ENCODE measurements around the gene PNLIPRP3. TPM values are rescaled to one million over a fixed set of nuclear protein-coding genes. Genes with fewer than 3 reads are reported as not detected.

PNLIPRP3 gene
- total RNA-seq, 1 experiment from 2014 or later, result not detected

DNA sequence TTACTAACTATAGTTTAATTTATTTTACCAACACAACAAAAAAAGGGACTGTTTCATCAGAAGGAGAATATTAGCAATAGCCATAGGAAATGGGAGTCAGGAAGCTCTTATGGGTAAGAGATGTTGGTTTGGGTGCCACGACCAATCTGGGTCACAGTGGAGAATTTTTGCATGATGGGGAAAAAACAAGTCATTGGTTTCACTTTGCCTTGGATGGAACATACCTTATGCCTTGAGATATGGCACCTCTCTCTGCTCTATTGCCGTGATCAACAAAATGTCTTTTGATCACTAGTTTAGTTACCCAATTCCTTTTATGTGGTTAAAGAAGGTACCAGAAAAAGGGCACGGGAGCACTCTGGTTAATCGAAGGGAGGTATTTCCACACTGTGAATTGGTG lies 48.2 kb downstream of the PNLIPRP3 start:
- no peak overlapping the region for H3K27ac ChIP-seq (ENCODE audit: insufficient read length, low read depth, low read length)
- H3K56ac ChIP-seq (ENCODE audit: insufficient read length, low read depth, low read length), result no peak overlapping the region
- no peak overlapping the region for H2BK5ac ChIP-seq (ENCODE audit: insufficient read length, low read length)
- no peak overlapping the region for H4K8ac ChIP-seq (replicated peaks; ENCODE audit: insufficient read length, low read depth, low read length)
- no peak overlapping the region for H2BK12ac ChIP-seq (ENCODE audit: insufficient read length, low read depth, low read length)
- H3K18ac ChIP-seq (ENCODE audit: insufficient read length, low read depth, low read length), result no peak overlapping the region
- no peak overlapping the region for H4K91ac ChIP-seq (ENCODE audit: insufficient read length, low read depth, low read length)
- no peak overlapping the region for H3K23ac ChIP-seq (ENCODE audit: insufficient read length, low read depth, low read length)
- no peak overlapping the region for H3K14ac ChIP-seq (ENCODE audit: insufficient read depth, low read length)
- no peak overlapping the region for H4K5ac ChIP-seq (ENCODE audit: insufficient read length, low read depth, low read length)
- H2AK5ac ChIP-seq (ENCODE audit: insufficient read length, low read length), result no peak overlapping the region
- H3K23me2 ChIP-seq (ENCODE audit: insufficient read length, low read depth, low read length, poor library complexity, severe bottlenecking), result no peaks in the 10 kb centered on the region
- WGBS (ENCODE audit: extremely low coverage, insufficient read length, low lambda C conversion rate), result no CpG with 5 or more reads among the region's 4 CpGs
- no peaks in the 10 kb centered on the region; the same call in 1 of the 2 replicates for H3K27me3 ChIP-seq (ENCODE audit: insufficient read depth, low read length)
- TF ChIP-seq CTCF (conservative IDR thresholded peaks at IDR 0.05), result no peak
- no peak for DNase-seq
- H3K79me1 ChIP-seq (ENCODE audit: insufficient read depth, low read depth, low read length, poor library complexity, severe bottlenecking), result no peaks in the 10 kb centered on the region
- no peaks in the 10 kb centered on the region for H4K20me1 ChIP-seq (ENCODE audit: control insufficient read depth, insufficient read depth, insufficient read length)
- H3K9me3 ChIP-seq (ENCODE audit: control insufficient read depth, low read depth, low read length), result no peaks in the 10 kb centered on the region
- peaks cover 2% of the 10 kb centered on the region; the same call in 1 of the 2 replicates for H3K4me1 ChIP-seq (ENCODE audit: insufficient read depth, low read length)
- H2AFZ ChIP-seq (ENCODE audit: low read length), result no peak overlapping the region
- H3K27me3 Mint-ChIP-seq (ENCODE audit: low read depth), result peaks cover 2% of the 10 kb centered on the region
- H3K9me3 Mint-ChIP-seq, result peaks cover 4 to 14% of the 10 kb centered on the region in 2 experiments
- H2BK15ac ChIP-seq (ENCODE audit: low read depth, low read length), result no peak overlapping the region
- H3K27ac Mint-ChIP-seq, result no peak overlapping the region
- H2BK120ac ChIP-seq (ENCODE audit: low read depth, low read length, poor library complexity, severe bottlenecking), result no peak overlapping the region
- no peak overlapping the region for H3K4me2 ChIP-seq (ENCODE audit: insufficient read depth, insufficient read length, low read length)
- H3K9ac ChIP-seq (ENCODE audit: extremely low read depth, insufficient read length, low read length), result no peak overlapping the region
- H3K4ac ChIP-seq (ENCODE audit: low read depth, low read length), result no peak overlapping the region
- no peaks in the 10 kb centered on the region for H3K79me2 ChIP-seq (ENCODE audit: insufficient read depth, low read length)
- peaks cover 4 to 6% (median 4%) of the 10 kb centered on the region in 3 experiments for H3K36me3 Mint-ChIP-seq (ENCODE audit: insufficient read depth in 1 of 3, low read depth in 3 of 3)
- H2BK20ac ChIP-seq (ENCODE audit: low read depth, low read length, poor library complexity, severe bottlenecking), result no peak overlapping the region
- no peak overlapping the region for H3T11ph ChIP-seq (ENCODE audit: low read length)
- peaks cover 5 to 17% of the 10 kb centered on the region in 2 experiments for H3K4me1 Mint-ChIP-seq
- H3K4me3 Mint-ChIP-seq, result no peak overlapping the region
